GM18505 (cell line): ENCODE data around the gene THOC5.
"Not testable (repeated sequence)": the region's sequence is repeated elsewhere in the genome, so short reads cannot be mapped to it uniquely, and the experiment has no call there.

Experiments used
- ATAC-seq: cut with Tn5 transposase; IDR thresholded peaks from one replicate; pipeline ENCODE4 v1.9.1; 2021; ENCODE audit not compliant: unreplicated experiment
- POLR2A ChIP-seq: IDR thresholded peaks from 4 replicates; pipeline ENCODE4 v1.6.1; 2011; ENCODE audit warnings: borderline replicate concordance; ENCODE audit not compliant: insufficient read depth, insufficient read length; ENCODE audit errors: extremely low read depth

THOC5 gene

GRCh38 chr22:29511126-29511862 lies 42.3 kb downstream of the THOC5 start:
- no peak for TF ChIP-seq POLR2A
- ATAC-seq = no peak

GRCh38 chr22:29510542-29510941 lies 43.0 kb downstream of the THOC5 start:
- no peak for TF ChIP-seq POLR2A
- no peak for ATAC-seq

GRCh38 chr22:29509815-29510214 lies 43.7 kb downstream of the THOC5 start:
- no peak for ATAC-seq
- no peak for TF ChIP-seq POLR2A

- TF ChIP-seq POLR2A = no peak
- ATAC-seq = no peak
Measured at GRCh38 chr22:29509298-29509697, 44.3 kb downstream of the THOC5 start.

- ATAC-seq = no peak
- TF ChIP-seq POLR2A = no peak
Measured at GRCh38 chr22:29503811-29504372, 49.7 kb downstream of the THOC5 start.

- no peak for ATAC-seq
- no peak for TF ChIP-seq POLR2A
Measured at GRCh38 chr22:29499852-29500251, 53.7 kb downstream of the THOC5 start.

- ATAC-seq = no peak
- no peak for TF ChIP-seq POLR2A
Measured at GRCh38 chr22:29493636-29494035, 59.9 kb downstream of the THOC5 start.

- no peak for TF ChIP-seq POLR2A
Measured at GRCh38 chr22:29491012-29491411, 62.5 kb downstream of the THOC5 start.

GRCh38 chr22:29489127-29489780 lies 64.3 kb downstream of the THOC5 start:
- ATAC-seq = not testable (repeated sequence)

More at GRCh38 chr22:29491012-29491411, 62.5 kb downstream of the THOC5 start:
- no peak for ATAC-seq

- ATAC-seq = no peak
- TF ChIP-seq POLR2A = no peak
Measured at GRCh38 chr22:29487426-29487986, 66.1 kb downstream of the THOC5 start.

GRCh38 chr22:29485448-29485847 lies 68.1 kb downstream of the THOC5 start:
- no peak for ATAC-seq

GRCh38 chr22:29484642-29485041 lies 68.9 kb downstream of the THOC5 start:
- no peak for ATAC-seq

More at GRCh38 chr22:29485448-29485847, 68.1 kb downstream of the THOC5 start:
- TF ChIP-seq POLR2A = no peak

GRCh38 chr22:29483254-29483653 lies 70.3 kb downstream of the THOC5 start:
- no peak for ATAC-seq
- TF ChIP-seq POLR2A = no peak

More at GRCh38 chr22:29484642-29485041, 68.9 kb downstream of the THOC5 start:
- TF ChIP-seq POLR2A = no peak

GRCh38 chr22:29482726-29483125 lies 70.8 kb downstream of the THOC5 start:
- ATAC-seq = no peak

More at GRCh38 chr22:29482726-29483125, 70.8 kb downstream of the THOC5 start:
- no peak for TF ChIP-seq POLR2A
